BJ (cell line): ENCODE results near the gene KIRREL3. TPM values are rescaled to one million over a fixed set of nuclear protein-coding genes. Genes with fewer than 3 reads are reported as not detected.

Experiments
- CTCF ChIA-PET: fragments of 350-600 bp; formaldehyde crosslinking; extraction: SDS; loops from one replicate; lab custom pipeline; 2021; ENCODE audit warnings: antibody characterized with exemption, inconsistent platforms; lab: Yijun Ruan, JAX
- POLR2A ChIA-PET: fragments of 300-600 bp; sonication (Branson Sonifier 250); formaldehyde crosslinking; extraction: SDS; loops from one replicate; lab custom pipeline; 2021; ENCODE audit warnings: antibody characterized with exemption; lab: Charles Lee
- DNase-seq: peaks from one replicate; pipeline ENCODE4 v3.0.0-alpha.2; 2011; ENCODE audit warnings: low read depth
- H3K27me3 ChIP-seq: 2 replicates; pipeline ENCODE4 v1.6.0; 2011; ENCODE audit warnings: low read length; ENCODE audit not compliant: control insufficient read depth, insufficient read depth
- H3K36me3 ChIP-seq: 2 replicates; pipeline ENCODE4 v1.5.1; 2011; ENCODE audit warnings: low read length; ENCODE audit not compliant: control insufficient read depth, insufficient read depth
- H3K4me3 ChIP-seq: 2 replicates; pipeline ENCODE4 v1.5.1; 2011; ENCODE audit warnings: low read depth, mild to moderate bottlenecking, control low read depth, low read length
- polyA plus RNA-seq: library from polyadenylated mRNA; depleted of rRNA; stranded (reverse); fragments of >200 nt; gene quantifications from 2 replicates; pipeline ENCODE4 v1.2.3, GENCODE V29; 2011
- TF ChIP-seq, protein P1 (sequence below): IDR thresholded peaks from 2 replicates; pipeline ENCODE4 v1.5.1; 2011; ENCODE audit warnings: low read depth, mild to moderate bottlenecking, control low read depth, inconsistent platforms, low read length, moderate library complexity; ENCODE audit not compliant: insufficient read depth

The KIRREL3 gene
- polyA plus RNA-seq, 1 experiment = 19.6 TPM

DNA sequence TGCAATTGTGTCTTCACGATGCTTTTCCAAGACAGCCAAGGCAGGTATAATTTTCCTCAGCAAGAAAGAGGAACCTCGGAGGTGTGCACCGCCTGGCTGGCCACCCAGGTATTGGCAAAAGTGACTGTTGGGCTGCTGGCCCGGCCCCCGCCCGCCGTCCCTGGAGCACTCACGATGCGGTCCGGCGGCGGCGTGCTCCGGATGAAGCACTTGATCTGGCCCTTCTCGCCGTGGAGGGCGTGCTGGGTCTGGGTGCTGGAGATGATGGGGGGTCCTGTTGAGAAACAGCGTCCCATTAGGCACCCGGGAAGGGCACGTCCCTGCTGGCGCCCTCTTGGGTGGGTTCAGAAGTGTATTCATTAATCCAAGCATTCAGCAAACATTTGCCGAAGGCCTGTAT lies 560.3 kb downstream of the KIRREL3 start:
- ChIA-PET CTCF (interaction anchor here (1.0 to 5.0 kb wide), 22 partner anchors 9 to 906 kb away, joined by 3 to 57 read pairs (median 4); no protein-coding TSS in a partner anchor), POLR2A (no interaction called here)
- Histone ChIP-seq H3K36me3 (no peaks in the 10 kb centered on the region; the same call in 1 of the 2 replicates), H3K27me3 (no peaks in the 10 kb centered on the region), H3K4me3 (no peak overlapping the region)
- DNase-seq = no peak
- TF ChIP-seq, protein P1, sequence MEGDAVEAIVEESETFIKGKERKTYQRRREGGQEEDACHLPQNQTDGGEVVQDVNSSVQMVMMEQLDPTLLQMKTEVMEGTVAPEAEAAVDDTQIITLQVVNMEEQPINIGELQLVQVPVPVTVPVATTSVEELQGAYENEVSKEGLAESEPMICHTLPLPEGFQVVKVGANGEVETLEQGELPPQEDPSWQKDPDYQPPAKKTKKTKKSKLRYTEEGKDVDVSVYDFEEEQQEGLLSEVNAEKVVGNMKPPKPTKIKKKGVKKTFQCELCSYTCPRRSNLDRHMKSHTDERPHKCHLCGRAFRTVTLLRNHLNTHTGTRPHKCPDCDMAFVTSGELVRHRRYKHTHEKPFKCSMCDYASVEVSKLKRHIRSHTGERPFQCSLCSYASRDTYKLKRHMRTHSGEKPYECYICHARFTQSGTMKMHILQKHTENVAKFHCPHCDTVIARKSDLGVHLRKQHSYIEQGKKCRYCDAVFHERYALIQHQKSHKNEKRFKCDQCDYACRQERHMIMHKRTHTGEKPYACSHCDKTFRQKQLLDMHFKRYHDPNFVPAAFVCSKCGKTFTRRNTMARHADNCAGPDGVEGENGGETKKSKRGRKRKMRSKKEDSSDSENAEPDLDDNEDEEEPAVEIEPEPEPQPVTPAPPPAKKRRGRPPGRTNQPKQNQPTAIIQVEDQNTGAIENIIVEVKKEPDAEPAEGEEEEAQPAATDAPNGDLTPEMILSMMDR = no peak

DNA sequence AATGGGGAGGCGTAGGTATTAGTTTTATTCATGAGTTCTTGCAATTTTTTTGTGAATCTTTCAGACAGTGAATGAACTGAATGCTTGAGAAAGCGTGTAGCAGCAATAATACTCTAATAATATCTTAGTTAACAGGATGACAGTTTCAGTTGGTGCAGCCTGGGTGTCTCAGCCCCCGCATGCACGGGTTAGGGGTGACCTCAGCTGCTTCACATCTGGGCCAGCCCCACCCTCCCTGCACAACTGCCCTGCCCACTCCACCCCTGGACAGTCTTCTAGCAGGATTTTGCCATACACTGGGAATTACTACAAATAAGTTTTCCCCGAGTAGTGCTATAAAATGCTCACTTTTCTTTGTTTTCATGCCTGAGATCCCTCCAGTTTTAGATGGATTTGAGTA lies 561.9 kb downstream of the KIRREL3 start:
- Histone ChIP-seq H3K27me3 (no peaks in the 10 kb centered on the region), H3K4me3 (no peak overlapping the region), H3K36me3 (no peaks in the 10 kb centered on the region; the same call in 1 of the 2 replicates)
- POLR2A ChIA-PET = no interaction called here
- TF ChIP-seq, protein P1 = no peak
- CTCF ChIA-PET = interaction anchor here (2.1 to 5.0 kb wide), 2 partner anchors 42 to 127 kb away, joined by 8 to 35 read pairs; no protein-coding TSS in a partner anchor
- DNase-seq = no peak

DNA sequence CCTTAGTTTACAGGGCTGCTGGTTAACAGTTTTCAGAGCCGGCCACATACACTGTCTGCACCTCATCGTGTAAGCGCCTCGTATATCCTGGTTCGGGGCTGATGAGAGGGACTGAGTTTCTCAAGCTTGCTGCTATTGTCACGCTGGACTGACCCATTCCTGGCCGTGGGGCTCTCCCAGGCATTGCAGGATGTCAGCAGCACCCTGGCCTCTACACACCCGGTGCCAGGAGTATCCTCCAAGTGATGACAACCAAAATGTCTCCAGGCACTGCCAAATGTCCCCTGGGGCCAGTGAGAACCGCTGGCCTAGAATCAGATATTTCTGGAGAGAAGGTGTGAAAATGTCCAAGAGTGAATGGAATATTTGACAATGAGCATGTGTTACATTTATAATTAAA lies 562.3 kb downstream of the KIRREL3 start:
- CTCF ChIA-PET = interaction anchor here (2.1 to 5.0 kb wide), 2 partner anchors 42 to 127 kb away, joined by 8 to 35 read pairs; no protein-coding TSS in a partner anchor
- TF ChIP-seq, protein P1 = no peak

DNA sequence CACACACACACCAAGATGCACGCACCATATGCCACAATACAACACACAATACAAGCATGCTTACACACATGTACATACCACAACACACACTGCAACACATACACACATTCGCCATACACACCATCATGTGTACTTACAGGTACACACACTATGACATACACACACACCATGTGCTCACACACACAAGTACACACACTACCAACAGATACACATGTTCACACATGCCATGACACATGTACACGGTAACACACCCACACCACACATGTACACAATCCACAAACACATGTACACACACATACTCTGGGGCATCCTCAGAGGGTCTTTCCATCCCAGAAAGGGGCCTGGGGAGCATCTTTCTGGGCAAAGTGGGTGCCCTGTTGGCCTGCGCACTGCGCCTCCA lies 562.8 kb downstream of the KIRREL3 start:
- CTCF ChIA-PET = interaction anchor here (5.0 kb wide), 1 partner anchor 126 kb away, joined by 35 read pairs; no protein-coding TSS in a partner anchor
- H3K27me3 ChIP-seq = no peaks in the 10 kb centered on the region
- TF ChIP-seq, protein P1 = no peak
- POLR2A ChIA-PET = no interaction called here
- no peak for DNase-seq
- H3K36me3 ChIP-seq = no peaks in the 10 kb centered on the region; the same call in 1 of the 2 replicates
- H3K4me3 ChIP-seq = no peak overlapping the region

More for the DNA sequence above, 562.3 kb downstream of the KIRREL3 start:
- POLR2A ChIA-PET = no interaction called here
- Histone ChIP-seq H3K4me3 (no peak overlapping the region), H3K27me3 (no peaks in the 10 kb centered on the region), H3K36me3 (no peaks in the 10 kb centered on the region; the same call in 1 of the 2 replicates)
- no peak for DNase-seq

DNA sequence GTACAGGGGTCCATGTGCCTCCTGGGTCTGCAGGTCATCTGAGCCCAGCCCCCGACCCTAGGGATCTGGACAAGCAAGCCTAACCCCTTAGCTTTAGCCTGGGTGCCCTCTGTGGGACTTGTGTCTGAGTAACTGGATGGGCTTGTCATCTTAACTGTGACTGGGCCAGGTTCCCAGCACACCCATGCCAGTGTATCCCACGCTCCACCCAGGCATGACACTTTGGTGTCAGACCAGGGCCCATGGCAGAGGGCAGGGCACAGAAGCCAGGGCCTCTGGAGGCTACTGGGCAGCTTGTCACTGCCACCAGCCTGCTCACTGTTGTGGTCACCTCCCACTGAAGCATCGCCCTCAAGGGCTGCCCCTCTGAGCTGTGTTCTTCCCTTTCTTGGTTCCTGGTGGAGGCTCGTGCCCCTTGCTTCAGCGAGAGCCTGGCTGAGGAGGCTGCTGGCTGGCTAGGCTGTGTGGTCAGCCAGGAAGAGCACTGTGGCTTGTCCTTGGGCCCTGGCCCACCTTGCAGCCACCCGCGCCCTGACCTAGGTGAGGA lies 564.3 kb downstream of the KIRREL3 start:
- DNase-seq = no peak
- TF ChIP-seq, protein P1 = no peak
- CTCF ChIA-PET = interaction anchor here (0.8 to 4.1 kb wide), 3 partner anchors 44 to 126 kb away, joined by 3 to 26 read pairs (median 4); no protein-coding TSS in a partner anchor

More for the DNA sequence above, 564.3 kb downstream of the KIRREL3 start:
- H3K4me3 ChIP-seq = no peak overlapping the region
- H3K27me3 ChIP-seq = no peaks in the 10 kb centered on the region
- POLR2A ChIA-PET = no interaction called here
- H3K36me3 ChIP-seq = no peaks in the 10 kb centered on the region; the same call in 1 of the 2 replicates
